Renal pelvis (tissue), 4 donors: ENCODE measurements around the gene UGT1A7. TPM values are rescaled to one million over a fixed set of nuclear protein-coding genes. Genes with fewer than 3 reads are reported as not detected.

ENCODE experiments used
- DNase-seq: peaks from one replicate; pipeline ENCODE4 v3.0.0-alpha.2; 2013
- polyA plus RNA-seq, 3 donors: library from polyadenylated mRNA; unstranded; fragments of 120-200 nt; gene quantifications; one replicate each; pipeline ENCODE4 v1.2.1, GENCODE V29; 2013; ENCODE audit not compliant: insufficient read length in 3 of 3

The UGT1A7 gene
- polyA plus RNA-seq, 3 donors: not detected

GRCh38 chr2:233818639-233819621 lies 137.2 kb downstream of the UGT1A7 start:
- DNase-seq: no peak

GRCh38 chr2:233819884-233820773 lies 138.4 kb downstream of the UGT1A7 start:
- no peak for DNase-seq

GRCh38 chr2:233820774-233821105 lies 139.0 kb downstream of the UGT1A7 start:
- no peak for DNase-seq

GRCh38 chr2:233821196-233821595 lies 139.5 kb downstream of the UGT1A7 start:
- DNase-seq: no peak

GRCh38 chr2:233821709-233822100 lies 140.0 kb downstream of the UGT1A7 start:
- no peak for DNase-seq

- DNase-seq: no peak
Measured at GRCh38 chr2:233822101-233822771, 140.5 kb downstream of the UGT1A7 start.

Other genes with a start within 250 kb of the UGT1A7 start
- gene USP40, start 115.1 kb upstream of the UGT1A7 start, polyA plus RNA-seq: 10 to 100 TPM; 40.6 to 80.7 (median 58.7) TPM
- not detected for gene UGT1A8, start 64.3 kb upstream of the UGT1A7 start, polyA plus RNA-seq
- not detected for gene UGT1A10, start 45.5 kb upstream of the UGT1A7 start, polyA plus RNA-seq
- gene UGT1A9, start 10.0 kb upstream of the UGT1A7 start, polyA plus RNA-seq: 1 to 10 TPM; 6.0 to 8.4 (median 7.8) TPM
- gene UGT1A6, start 11.0 kb downstream of the UGT1A7 start, polyA plus RNA-seq: 1 to 10 TPM; 2.8 to 3.7 (median 2.8) TPM
- gene UGT1A5, start 31.0 kb downstream of the UGT1A7 start, polyA plus RNA-seq: not detected
- not detected for gene UGT1A4, start 36.8 kb downstream of the UGT1A7 start, polyA plus RNA-seq
- under 1 TPM in 1 of 3 donors, not detected in 2; 0.14 TPM for gene UGT1A3, start 47.1 kb downstream of the UGT1A7 start, polyA plus RNA-seq
- under 1 TPM; 0.20 to 0.90 (median 0.74) TPM for gene UGT1A1, start 78.4 kb downstream of the UGT1A7 start, polyA plus RNA-seq
- gene MROH2A, start 96.4 kb downstream of the UGT1A7 start, polyA plus RNA-seq: under 1 TPM in 2 of 3 donors, not detected in 1; 0.22 to 0.33 TPM
- 10 to 100 TPM; 22.3 to 24.9 (median 23.4) TPM for gene HJURP, start 172.6 kb downstream of the UGT1A7 start, polyA plus RNA-seq
- under 1 TPM; 0.10 to 0.43 (median 0.13) TPM for gene TRPM8, start 235.5 kb downstream of the UGT1A7 start, polyA plus RNA-seq